MM.1S (cell line): ENCODE results near the gene TSHR.

Experiments
- EZH2phosphoT487 ChIP-seq: fragments of 300-600 bp; sonication (generic); IDR thresholded peaks from 2 replicates; pipeline ENCODE4 v1.6.1; 2018; ENCODE audit warnings: antibody characterized with exemption, low read length
- TF ChIP-seq, protein P1 (sequence below): fragments of 300-600 bp; sonication (generic); IDR thresholded peaks from 2 replicates; pipeline ENCODE4 v1.5.1; 2016; ENCODE audit warnings: antibody characterized with exemption, low read length, mixed read lengths

- TF ChIP-seq, protein P1, sequence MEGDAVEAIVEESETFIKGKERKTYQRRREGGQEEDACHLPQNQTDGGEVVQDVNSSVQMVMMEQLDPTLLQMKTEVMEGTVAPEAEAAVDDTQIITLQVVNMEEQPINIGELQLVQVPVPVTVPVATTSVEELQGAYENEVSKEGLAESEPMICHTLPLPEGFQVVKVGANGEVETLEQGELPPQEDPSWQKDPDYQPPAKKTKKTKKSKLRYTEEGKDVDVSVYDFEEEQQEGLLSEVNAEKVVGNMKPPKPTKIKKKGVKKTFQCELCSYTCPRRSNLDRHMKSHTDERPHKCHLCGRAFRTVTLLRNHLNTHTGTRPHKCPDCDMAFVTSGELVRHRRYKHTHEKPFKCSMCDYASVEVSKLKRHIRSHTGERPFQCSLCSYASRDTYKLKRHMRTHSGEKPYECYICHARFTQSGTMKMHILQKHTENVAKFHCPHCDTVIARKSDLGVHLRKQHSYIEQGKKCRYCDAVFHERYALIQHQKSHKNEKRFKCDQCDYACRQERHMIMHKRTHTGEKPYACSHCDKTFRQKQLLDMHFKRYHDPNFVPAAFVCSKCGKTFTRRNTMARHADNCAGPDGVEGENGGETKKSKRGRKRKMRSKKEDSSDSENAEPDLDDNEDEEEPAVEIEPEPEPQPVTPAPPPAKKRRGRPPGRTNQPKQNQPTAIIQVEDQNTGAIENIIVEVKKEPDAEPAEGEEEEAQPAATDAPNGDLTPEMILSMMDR: no peak
- TF ChIP-seq EZH2phosphoT487: no peak
These were observed 107.0 kb downstream of the TSHR start for GRCh38 chr14:81062380-81062779.
